NCI-H146 treated with DMSO at 0.1 percent for 48 hours (cell line): ENCODE results near the gene MPDU1.
"Not testable (repeated sequence)": the region's sequence is repeated elsewhere in the genome, so short reads cannot be mapped to it uniquely, and the experiment has no call there.

Source experiments
- DNase-seq: peaks from one replicate; lab custom pipeline; 2025; ENCODE audit not compliant: unreplicated experiment; lab: John Stamatoyannopoulos, UW

MPDU1 gene

DNA sequence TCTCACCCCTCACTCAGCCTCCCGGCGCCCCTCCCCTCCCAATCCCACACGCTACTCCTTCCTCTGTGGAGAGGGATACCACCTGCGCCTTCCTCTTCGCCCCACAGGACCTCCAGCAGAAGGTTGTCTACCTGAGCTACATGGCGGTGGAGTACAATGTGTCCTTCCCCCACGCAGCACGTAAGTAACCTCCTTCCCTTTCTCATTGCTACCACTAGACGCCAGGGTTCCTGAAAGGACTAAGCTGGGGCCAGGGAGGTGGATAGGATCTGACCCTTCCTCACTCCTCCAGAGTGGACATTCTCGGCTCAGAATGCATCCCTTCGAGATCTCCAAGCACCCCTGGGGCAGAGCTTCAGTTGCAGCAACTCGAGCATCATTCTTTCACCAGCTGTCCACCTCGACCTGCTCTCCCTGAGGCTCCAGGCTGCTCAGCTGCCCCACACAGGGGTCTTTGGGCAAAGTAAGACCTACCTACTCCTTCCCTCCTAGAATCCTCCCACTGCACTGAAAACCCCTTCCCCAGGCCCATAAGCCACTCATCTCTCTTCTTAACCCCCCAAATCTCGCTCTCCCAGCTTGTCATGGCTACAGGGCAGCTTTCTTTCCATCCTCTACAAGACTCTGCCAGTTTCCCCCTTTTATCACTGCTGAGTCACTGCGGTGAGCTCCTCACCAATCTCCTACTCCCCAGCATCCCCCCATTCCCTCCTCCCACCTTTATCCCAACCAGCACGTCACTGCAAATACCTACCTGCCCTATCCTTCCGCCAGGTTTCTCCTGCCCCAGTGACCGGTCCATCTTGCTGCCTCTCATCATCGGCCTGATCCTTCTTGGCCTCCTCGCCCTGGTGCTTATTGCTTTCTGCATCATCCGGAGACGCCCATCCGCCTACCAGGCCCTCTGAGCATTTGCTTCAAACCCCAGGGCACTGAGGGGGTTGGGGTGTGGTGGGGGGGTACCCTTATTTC, 2.8 kb upstream of the MPDU1 start:
- DNase-seq: no peak

DNA sequence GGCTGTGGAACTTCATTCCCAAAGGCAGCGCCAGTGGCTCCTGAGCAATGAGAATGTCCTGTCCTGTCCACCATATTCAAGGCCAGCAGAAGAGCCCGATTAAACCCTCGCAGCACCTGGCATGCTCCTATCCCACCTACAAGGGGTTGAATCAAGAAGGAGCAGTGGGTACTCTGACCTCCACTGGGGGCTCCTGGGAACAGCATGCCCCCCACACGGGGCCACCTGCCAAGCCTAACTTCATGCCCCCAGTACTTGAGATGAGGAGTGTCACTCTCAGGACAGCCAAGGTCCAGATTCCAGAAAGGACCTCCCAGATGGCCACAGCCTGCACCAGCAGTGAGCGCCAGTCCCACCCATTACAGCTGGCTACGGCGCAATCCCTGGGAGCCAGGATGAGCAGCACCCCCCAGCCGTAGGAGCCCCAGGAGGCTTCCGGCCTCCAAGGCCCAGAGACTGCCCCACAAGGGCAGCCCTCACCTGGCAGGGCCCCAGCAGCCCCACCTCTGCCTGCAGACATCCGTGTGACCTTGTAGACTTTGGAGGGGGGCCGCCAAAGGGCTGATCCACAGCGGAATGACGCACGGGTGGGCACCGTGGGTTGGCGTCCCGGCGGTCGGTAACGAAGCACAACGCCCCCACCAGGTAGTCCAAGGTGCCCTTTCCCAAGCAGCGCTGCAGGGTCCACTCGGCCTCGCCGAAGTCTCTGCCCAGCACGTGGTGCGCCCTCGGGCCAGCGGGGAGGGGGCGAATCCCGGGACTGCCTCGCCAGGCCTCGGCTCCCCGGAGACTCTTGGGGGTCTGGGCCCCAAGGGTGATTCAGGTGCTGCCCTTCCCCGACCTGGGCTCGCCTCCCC, 1.0 kb upstream of the MPDU1 start:
- no peak for DNase-seq

DNA sequence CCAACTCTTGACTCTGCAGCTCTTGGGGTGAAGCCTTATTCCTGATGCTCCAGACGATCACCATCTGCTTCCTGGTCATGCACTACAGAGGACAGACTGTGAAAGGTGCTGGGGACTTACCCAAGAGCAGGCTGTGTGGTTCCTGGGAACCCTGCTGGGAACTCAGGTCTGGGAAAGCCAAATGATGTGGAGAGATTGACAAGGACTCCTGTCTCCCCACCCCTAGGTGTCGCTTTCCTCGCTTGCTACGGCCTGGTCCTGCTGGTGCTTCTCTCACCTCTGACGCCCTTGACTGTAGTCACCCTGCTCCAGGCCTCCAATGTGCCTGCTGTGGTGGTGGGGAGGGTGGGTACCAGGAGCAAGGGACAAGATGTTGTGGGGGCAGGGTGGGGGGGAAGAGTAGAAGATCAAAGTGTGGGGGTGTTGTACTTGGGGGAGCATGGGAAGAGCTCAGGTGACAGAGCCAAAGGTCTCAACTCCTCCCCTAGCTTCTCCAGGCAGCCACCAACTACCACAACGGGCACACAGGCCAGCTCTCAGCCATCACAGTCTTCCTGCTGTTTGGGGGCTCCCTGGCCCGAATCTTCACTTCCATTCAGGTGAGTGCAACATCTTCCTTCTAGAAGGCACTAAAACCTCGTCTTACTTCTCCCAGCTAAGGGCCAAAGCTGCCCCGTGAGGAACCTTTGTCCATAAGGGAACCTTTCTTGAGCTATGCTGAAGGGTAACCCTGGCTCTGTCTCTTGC, 3.2 kb downstream of the MPDU1 start:
- no peak for DNase-seq

DNA sequence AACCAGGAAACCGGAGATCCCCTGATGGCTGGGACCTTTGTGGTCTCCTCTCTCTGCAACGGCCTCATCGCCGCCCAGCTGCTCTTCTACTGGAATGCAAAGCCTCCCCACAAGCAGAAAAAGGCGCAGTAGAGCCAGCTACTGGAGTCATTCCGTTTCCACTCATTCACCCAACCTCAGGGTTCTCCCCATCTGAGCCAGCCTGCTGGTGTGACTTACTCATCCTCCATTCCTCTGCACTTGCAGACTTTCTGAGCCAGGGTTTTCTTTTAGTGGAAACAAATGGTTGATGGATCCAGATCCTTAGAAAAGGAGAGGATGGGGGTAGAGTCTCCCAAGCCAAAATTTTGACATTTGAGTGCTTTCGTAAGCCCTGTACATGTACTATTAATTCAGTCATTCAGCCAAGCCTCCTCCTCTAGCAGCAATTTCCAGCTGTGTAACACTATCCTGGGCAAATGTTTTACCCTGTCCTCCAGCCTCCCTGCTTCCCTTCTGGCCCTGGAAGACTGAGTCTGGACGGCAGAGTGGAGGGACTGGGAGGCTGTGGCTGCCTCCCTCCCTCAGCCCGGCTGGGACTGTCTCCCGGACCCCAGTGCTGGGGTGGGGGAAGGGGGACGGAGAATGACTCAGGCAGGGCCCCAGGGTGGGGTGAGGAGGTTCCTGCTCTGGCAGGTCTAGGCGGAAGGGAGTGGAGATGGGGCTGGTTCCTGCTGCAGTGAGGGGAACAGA, 3.9 kb downstream of the MPDU1 start:
- DNase-seq: no peak

DNA sequence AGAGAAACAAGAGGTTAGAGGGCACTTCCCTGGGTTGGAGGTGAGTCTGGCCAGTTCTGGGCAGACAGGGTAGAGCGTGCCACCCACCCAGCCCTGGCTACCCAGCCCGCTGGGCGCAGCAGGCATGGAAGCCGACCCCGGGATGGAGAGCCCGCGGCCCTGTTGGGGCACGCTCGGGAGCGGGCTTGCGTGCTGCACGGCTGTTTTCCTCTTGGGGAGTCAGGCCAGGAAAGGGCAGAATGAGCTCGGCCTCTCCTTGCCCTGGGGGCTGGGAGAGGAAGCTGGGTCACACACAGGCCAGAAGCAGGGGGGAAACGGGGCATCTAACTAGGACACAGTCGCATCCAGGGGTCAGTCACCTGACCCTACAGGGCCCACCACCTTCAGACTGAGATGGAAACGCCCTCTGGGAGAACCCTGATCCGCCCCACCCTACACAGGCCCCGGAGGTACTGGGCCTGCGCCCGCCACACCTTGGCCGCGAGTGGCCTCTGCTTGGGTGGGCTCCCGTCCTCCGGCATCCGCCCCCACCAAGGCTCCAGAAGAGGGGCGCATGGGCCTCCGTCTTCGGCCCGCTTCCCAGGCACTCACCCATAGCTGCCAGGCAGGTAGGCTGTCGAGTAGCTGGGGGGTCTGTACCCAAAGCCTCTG, 5.0 kb downstream of the MPDU1 start:
- no peak for DNase-seq

DNA sequence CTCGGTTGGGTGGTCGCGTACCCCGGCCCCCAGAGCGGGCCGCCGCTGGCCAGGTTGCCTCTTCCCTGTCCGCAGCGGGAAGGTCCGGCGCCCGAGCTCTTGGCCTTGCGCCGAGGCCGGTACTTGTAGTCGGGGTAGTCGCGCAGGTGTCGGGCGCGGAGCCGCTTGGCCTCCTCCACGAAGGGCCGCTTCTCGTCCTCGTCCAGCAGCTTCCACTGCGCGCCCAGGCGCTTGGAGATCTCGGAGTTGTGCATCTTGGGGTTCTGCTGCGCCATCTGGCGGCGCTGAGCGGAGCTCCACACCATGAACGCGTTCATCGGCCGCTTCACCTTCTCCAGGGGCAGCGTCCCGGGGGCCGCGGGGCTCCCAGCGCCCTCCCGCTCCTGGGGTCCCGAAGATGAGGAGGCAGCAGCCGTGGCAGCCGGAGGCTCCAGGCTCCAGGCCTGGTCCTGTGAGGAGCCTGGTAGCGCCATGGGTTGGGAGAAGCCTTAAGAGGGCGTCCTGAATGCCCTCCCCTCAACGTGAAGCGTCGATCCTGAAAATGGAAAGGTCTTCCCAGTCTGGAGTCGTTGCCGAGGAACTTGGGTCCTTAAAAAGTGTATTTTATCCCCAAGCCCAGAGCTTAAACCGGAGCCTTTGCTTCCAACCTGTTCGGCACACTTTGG, 5.7 kb downstream of the MPDU1 start:
- DNase-seq: no peak

DNA sequence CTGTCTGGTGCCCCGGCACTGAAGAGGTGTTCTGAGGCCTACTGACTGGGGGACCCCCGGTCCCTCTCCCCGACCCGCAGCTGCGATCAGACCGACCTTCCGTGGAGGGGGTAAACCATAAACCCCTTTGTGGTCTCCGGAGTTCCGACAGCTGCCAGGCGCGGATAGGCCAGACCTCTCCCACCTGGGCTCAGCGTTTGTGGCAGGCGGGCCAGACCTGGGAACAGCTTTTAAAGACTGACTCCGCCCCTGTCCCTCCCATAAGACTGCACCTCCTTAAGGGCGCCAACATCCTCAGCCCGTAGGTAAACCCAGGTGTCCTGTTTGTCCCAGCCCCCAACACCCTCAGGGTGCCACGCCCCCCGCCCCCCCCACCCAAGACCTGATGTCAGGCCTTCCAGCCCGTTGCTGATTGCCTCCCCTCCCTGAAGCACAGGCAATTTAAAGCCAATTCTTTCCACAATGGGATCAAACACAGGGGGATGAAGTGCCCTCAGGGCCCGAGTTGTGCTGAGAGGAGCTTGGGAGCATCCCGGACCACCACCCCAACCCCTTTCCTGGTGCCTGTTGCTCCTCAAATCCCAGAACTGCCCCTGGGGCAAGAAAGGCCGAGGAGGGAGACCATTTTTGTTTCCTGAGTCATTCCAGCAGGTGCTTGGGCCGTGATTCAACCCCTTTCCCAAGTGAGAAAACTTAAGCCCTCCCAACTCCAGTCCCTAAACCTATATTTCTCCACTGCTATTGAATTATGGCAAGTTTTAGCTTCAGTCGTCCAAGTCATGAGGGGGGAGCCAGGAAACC, 6.4 kb downstream of the MPDU1 start, which contains the start of gene SOX15:
TSS of gene SOX15 (minus strand) at position 204 of the 801 bp plus-strand sequence. CDS start 418 bp downstream, outside the sequence.
- DNase-seq: no peak

DNA sequence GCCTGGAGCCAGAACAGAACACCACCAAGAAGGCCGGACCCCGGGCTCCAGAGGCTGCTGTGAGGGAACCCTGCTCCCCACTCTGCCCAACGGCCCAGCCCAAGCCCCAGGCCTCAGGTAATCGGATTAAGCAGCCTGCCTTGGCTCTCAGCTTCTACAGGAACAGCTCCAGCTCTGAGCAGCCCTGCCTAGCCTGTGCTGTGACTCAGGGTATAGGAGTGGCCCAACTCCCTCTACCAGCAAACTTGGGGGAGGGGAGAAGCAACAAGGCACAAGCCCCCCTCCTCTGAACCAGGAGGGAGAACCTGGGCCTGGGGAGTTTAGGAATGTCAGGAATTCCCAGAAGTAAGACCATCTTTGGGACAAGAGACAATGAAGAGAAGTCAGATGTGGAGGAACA, 7.1 kb downstream of the MPDU1 start:
- DNase-seq: no peak

DNA sequence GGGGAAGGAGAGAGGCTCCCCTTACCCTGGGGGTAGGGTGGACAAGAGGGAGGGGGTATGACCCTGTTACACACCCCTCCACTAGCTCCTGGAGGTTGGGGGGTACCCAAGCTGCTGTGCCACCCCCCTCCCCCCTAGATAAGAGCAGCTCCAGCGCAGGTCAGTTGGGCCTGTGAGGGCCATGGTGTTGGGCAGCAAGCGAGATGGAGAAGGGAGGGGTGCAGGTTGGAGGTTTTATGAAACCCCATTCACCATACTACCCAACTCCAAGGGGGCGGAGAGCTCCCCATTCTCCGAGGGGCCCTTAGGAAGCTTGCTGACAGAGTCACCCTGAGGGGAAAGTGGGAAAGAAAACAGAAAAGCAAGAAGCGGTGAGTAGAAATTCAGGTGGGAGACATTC, 7.9 kb downstream of the MPDU1 start:
- DNase-seq: no peak

DNA sequence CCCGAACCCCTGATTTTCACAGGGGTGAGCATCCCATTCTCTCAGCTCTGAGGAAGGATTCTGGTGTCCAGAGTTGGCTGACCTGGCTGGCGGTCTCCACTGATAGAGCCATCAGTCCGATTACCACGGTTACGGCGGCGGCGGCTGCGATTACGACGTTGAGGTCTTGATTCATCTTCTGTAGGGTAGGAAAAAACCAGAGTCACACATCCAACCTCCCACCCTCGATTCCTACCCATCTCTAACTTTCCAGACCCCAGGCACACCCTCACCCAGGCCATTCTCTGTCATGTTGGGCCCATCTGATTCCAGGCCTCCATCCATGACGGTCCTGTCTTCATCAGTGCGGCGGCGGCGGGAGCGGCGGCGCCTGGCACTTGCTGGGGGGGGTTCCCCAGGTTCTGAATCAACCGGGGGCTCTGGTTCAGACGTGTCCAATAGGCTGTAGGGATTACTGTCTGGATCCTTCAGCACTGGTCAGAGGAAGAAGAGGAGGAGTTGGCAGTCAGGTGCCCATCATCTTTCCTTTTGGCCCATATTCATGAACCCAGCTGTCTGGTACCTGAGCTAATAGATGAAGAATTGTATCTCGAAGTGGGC, 8.9 kb downstream of the MPDU1 start:
- DNase-seq: no peak

DNA sequence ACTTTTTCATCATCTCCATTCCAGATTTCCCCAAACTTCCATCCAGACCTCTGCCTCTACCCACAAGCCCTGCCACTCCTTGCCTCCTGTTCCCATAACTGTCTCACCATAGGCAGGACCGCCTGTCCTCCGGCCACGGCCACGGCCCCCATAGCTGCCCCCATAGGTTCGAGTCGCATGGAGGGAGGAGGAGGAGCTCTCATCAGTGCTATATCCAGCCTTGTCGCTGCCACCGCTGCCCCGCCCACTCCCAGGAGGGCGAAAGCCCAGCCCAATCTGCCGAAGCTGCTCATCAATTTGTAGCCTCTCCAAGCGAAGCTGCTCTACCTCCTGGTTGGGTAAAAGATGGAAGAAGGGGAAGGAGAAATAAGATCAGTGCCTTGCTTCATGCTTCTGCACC, 9.6 kb downstream of the MPDU1 start:
- DNase-seq: no peak

DNA sequence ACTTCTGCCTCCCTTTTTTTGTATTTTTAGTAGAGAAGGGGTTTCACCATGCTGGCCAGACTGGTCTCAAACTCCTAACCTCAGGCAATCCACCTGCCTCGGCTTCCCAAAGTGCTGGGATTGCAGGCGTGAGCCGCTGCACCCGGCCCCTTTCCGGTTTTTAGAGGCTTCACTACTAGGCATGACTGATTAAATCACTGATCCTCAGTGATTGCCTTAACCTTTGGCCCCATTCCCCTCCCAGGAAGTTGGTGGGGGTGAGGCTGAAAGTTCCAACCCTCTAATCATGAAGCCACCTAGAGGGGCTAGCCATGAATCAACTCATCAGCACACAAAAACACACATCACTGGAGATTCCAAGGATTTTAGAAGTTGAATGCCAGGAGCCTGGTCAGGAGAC, 13.9 kb downstream of the MPDU1 start:
- DNase-seq: not testable (repeated sequence)

DNA sequence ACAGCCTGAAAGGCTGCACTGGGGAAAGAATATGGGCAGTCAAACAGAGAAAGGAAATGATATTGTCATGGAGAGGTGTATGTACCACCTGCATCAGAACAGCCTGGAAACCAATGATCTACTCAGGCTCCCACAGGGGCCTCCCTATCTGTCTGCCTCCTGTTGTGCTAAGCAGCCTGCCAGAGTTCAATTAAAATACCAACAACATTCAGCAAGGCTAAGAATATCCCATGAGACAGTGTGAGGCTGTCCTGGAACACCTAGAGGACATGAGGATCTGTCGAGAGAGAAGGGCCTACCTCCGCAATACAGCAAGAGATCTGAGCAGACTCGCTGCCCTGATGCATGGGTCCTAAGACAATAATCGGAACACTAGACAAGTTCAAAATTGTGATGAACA, 22.6 kb downstream of the MPDU1 start:
- DNase-seq: no peak

DNA sequence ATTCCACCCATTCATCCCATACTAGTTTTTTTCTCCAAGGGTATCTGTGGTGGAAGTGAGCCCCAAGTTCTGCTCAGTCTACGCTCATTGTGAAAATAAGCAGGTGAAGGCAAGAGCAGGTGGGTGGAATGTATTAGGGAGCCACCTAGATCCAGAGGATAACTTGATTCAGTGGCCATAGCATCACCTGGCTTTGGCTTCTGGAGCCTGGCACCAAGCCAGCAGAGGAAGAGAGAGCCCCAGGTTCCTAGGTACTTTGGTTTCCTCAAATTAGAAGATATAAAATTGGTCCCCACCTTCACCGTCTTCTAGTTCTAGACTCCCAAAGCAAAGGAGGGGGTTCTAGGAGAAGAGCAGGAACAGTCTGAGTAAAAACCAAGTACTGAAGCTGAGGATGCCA, 27.0 kb downstream of the MPDU1 start:
- DNase-seq: no peak

DNA sequence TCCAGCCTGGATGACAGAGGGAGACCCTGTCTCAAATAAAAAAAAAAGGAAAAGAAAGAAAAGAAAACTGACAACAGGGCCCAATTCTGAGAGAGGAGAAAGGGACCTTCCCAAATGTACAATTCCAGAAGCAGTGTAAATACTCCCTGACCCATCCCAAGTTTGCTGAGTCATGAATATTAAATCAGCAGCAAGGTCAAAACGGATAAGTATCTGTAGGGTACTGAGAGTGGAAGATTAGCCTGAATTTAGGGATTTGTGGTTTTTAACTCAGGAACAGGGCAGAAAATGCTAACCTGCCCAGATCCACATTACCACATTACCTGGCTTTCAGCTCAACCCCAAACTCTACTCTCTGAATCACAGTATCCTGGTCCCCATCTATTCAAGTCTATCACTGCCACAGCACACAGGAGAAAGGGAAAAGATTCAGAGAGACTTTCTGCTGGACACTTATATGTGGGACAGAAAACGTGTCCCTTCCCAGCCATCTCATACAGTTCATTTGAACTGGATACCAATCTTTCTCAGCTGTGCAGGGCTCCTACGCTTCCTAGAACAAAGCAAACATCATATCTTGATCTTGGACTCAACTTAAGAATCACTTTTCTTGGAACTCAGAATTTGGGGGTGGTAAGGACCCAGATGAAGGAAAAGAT, 28.1 kb downstream of the MPDU1 start:
- DNase-seq: no peak

DNA sequence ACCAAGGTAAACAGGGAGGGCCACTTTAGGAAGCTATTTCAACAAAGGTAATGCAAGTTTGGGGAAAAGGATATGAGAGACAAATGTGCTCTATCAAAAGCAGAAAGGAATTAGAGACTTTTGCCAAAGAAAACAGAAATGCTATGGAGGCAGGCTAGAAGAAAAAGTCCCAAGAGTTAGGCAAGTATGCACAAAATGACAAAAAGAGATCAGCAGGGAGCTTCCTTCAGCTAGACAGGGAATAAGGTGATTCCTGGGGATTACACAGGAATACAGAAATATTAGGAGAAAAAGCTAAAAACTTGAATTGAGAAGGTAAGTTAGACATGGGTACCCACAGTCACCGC, 28.6 kb downstream of the MPDU1 start:
- no peak for DNase-seq

DNA sequence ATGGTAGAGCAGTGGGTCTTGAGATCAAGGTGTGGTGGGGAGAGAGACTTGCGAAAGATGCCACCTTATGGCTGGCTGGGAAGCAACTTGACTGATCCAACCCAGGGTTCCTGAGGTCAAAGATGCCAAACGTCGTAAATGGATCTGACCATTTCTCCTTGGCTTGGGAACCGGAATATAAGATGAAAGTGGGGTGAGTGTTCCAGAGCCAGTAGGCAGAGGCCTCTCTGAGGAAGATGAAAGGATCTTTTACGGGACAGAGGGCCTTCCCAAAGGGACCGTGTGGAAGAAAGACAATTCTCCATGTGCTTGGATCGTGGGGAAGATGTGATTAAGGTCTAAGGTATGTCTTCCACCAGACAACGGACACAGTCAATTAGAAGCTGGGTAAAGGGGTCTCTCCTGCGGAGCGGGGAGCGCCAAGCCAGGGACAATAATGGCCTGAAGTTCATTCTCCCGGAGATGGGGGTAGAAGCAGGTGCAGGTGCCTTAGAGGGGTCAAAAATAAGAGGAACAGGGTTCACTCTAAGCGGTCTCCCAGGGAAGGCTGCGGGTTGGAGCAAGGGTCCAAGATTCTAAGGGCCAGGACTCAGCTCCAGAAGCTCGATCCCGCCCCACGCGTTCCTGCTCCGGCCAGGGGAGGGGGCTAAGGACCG, 30.2 kb downstream of the MPDU1 start:
- no peak for DNase-seq
